IMR-90 (cell line): Measurements from ENCODE around the gene ACOT7. TPM values are rescaled to one million over a fixed set of nuclear protein-coding genes. Genes with fewer than 3 reads are reported as not detected.

Experiments used
- ATAC-seq: fragments of 200-7000 bp; cut with Tn5 transposase; 2 replicates; pipeline ENCODE4 v1.9.1; 2020; ENCODE audit warnings: low read depth, mild to moderate bottlenecking, moderate library complexity
- BruUV-seq: library from RNA; stranded (reverse); fragments of 400-500 nt; replicated peaks from 2 replicates; lab custom pipeline; 2021; lab: Mats Ljungman, UMichigan
- CTCF ChIA-PET: fragments of 300-600 bp; formaldehyde crosslinking; extraction: SDS; loops from one replicate; lab custom pipeline; 2021; ENCODE audit warnings: antibody characterized with exemption; lab: Yijun Ruan, JAX
- POLR2A ChIA-PET: fragments of 300-600 bp; sonication (Branson Sonifier 250); formaldehyde crosslinking; loops from one replicate; lab custom pipeline; 2022; ENCODE audit warnings: antibody characterized with exemption; ENCODE audit not compliant: unreplicated experiment; lab: Charles Lee
- DNase-seq: peaks from one replicate; pipeline ENCODE4 v3.0.0; 2013
- H2AFZ ChIP-seq: replicated peaks from 2 replicates; pipeline ENCODE3; 2013; ENCODE audit warnings: low read length, mild to moderate bottlenecking; ENCODE audit not compliant: poor library complexity
- H2AK5ac ChIP-seq: 2 replicates; pipeline ENCODE4 v1.6.1; 2013; ENCODE audit warnings: low read depth, low read length, inconsistent platforms
- H2AK9ac ChIP-seq: replicated peaks from 2 replicates; pipeline ENCODE3; 2013; ENCODE audit warnings: mild to moderate bottlenecking, low read depth, low read length, moderate library complexity; ENCODE audit not compliant: poor library complexity
- H2BK120ac ChIP-seq: 2 replicates; pipeline ENCODE4 v1.6.1; 2013; ENCODE audit warnings: low read depth, low read length, inconsistent platforms
- H2BK15ac ChIP-seq: 3 replicates; pipeline ENCODE4 v1.6.1; 2013; ENCODE audit warnings: low read depth, low read length, inconsistent platforms
- H2BK20ac ChIP-seq: 2 replicates; pipeline ENCODE4 v1.6.1; 2013; ENCODE audit warnings: low read depth, mild to moderate bottlenecking, inconsistent platforms, low read length, moderate library complexity
- H2BK5ac ChIP-seq: 2 replicates; pipeline ENCODE4 v1.6.1; 2013; ENCODE audit warnings: mild to moderate bottlenecking, low read depth, low read length, inconsistent platforms; ENCODE audit not compliant: poor library complexity, severe bottlenecking
- H3K14ac ChIP-seq: replicated peaks from 2 replicates; pipeline ENCODE4 v1.6.1; 2013; ENCODE audit warnings: low read depth, low read length, inconsistent platforms
- H3K18ac ChIP-seq: 2 replicates; pipeline ENCODE4 v1.6.1; 2013; ENCODE audit warnings: low read depth, low read length, control low read depth
- H3K23ac ChIP-seq: 2 replicates; pipeline ENCODE4 v1.6.1; 2013; ENCODE audit warnings: low read depth, low read length, inconsistent platforms
- H3K27ac ChIP-seq: 2 replicates; pipeline ENCODE4 v1.5.1; 2013; ENCODE audit warnings: mild to moderate bottlenecking, control low read depth, low read length; ENCODE audit not compliant: insufficient read depth
- H3K27me3 ChIP-seq: 2 replicates; pipeline ENCODE4 v1.6.1; 2013; ENCODE audit warnings: low read length; ENCODE audit not compliant: control insufficient read depth, insufficient read depth
- H3K36me3 ChIP-seq: 2 replicates; pipeline ENCODE4 v1.6.1; 2013; ENCODE audit warnings: low read length, mixed read lengths; ENCODE audit not compliant: control insufficient read depth, insufficient read depth
- H3K4ac ChIP-seq: 2 replicates; pipeline ENCODE4 v1.6.1; 2013; ENCODE audit warnings: low read depth, low read length, inconsistent platforms
- H3K4me1 ChIP-seq: 2 replicates; pipeline ENCODE4 v1.6.1; 2013; ENCODE audit warnings: low read length, mixed read lengths; ENCODE audit not compliant: control insufficient read depth, insufficient read depth
- H3K4me2 ChIP-seq: 2 replicates; pipeline ENCODE4 v1.6.1; 2013; ENCODE audit warnings: low read depth, mild to moderate bottlenecking, control low read depth, low read length, moderate library complexity
- H3K4me3 ChIP-seq: 2 replicates; pipeline ENCODE4 v1.5.1; 2013; ENCODE audit warnings: low read depth, mild to moderate bottlenecking, control low read depth, low read length, moderate library complexity; ENCODE audit not compliant: insufficient read depth
- H3K56ac ChIP-seq: 2 replicates; pipeline ENCODE4 v1.6.1; 2013; ENCODE audit warnings: low read length, inconsistent platforms; ENCODE audit not compliant: insufficient read depth; ENCODE audit errors: extremely low read depth
- H3K79me1 ChIP-seq, 2 experiments: 2 replicates each; pipeline ENCODE4 v1.6.1; 2013; ENCODE audit warnings: low read length in 2 of 2, inconsistent platforms in 1 of 2, low read depth in 1 of 2
- H3K9ac ChIP-seq: 2 replicates; pipeline ENCODE4 v1.6.1; 2013; ENCODE audit warnings: low read depth, low read length, control low read depth
- H3K9me1 ChIP-seq: 2 replicates; pipeline ENCODE4 v1.6.1; 2013; ENCODE audit warnings: low read length, inconsistent platforms; ENCODE audit not compliant: insufficient read depth
- H3K9me3 ChIP-seq: 2 replicates; pipeline ENCODE4 v1.6.1; 2013; ENCODE audit warnings: low read length; ENCODE audit not compliant: control insufficient read depth, insufficient read depth
- H4K20me1 ChIP-seq: 2 replicates; pipeline ENCODE4 v1.6.1; 2013; ENCODE audit warnings: low read length, inconsistent platforms; ENCODE audit not compliant: insufficient read depth
- H4K5ac ChIP-seq: 2 replicates; pipeline ENCODE4 v1.6.1; 2013; ENCODE audit warnings: mild to moderate bottlenecking, low read depth, low read length, control low read depth
- H4K8ac ChIP-seq, 2 experiments: 2 replicates each; pipeline ENCODE4 v1.6.1; 2013; ENCODE audit warnings: low read depth in 2 of 2, low read length in 2 of 2, control low read depth in 1 of 2, inconsistent platforms in 1 of 2
- H4K91ac ChIP-seq: 2 replicates; pipeline ENCODE4 v1.6.1; 2013; ENCODE audit warnings: low read depth, low read length, inconsistent platforms; ENCODE audit not compliant: insufficient read depth
- BHLHE40 ChIP-seq: fragments of 150-350 bp; IDR thresholded peaks from 2 replicates; pipeline ENCODE4 v1.6.1; 2016; ENCODE audit warnings: mild to moderate bottlenecking, low read depth, low read length
- FOS ChIP-seq: fragments of 150-350 bp; IDR thresholded peaks from 2 replicates; pipeline ENCODE4 v1.6.1; 2016; ENCODE audit warnings: low read depth, low read length
- MAFK ChIP-seq: IDR thresholded peaks from 2 replicates; pipeline ENCODE4 v1.6.1; 2012; ENCODE audit warnings: low read depth, low read length, improper control_type of control experiment
- MAZ ChIP-seq: IDR thresholded peaks from 2 replicates; pipeline ENCODE4 v1.6.1; 2012; ENCODE audit warnings: low read depth, mild to moderate bottlenecking, low read length, improper control_type of control experiment, moderate library complexity, borderline replicate concordance
- MXI1 ChIP-seq: IDR thresholded peaks from 2 replicates; pipeline ENCODE4 v1.6.1; 2012; ENCODE audit warnings: low read depth, mild to moderate bottlenecking, low read length, moderate library complexity, borderline replicate concordance
- POLR2A ChIP-seq: IDR thresholded peaks from 2 replicates; pipeline ENCODE4 v1.6.1; 2012; ENCODE audit warnings: mild to moderate bottlenecking, low read depth, low read length
- RAD21 ChIP-seq: IDR thresholded peaks from 2 replicates; pipeline ENCODE4 v1.6.1; 2012; ENCODE audit warnings: low read length, improper control_type of control experiment
- RCOR1 ChIP-seq: IDR thresholded peaks from 2 replicates; pipeline ENCODE4 v1.6.1; 2012; ENCODE audit warnings: mild to moderate bottlenecking, low read length, improper control_type of control experiment; ENCODE audit not compliant: insufficient replicate concordance
- WGBS, 2 experiments: methylation state at CpG; one replicate each; pipeline versions ENCODE4 v1.1.5 to v1.1.7; 2013; ENCODE audit warnings: missing lambda C conversion rate in 2 of 2; ENCODE audit not compliant: insufficient read length in 1 of 2; ENCODE audit errors: extremely low coverage in 2 of 2; 5-methylcytosine and 5-hydroxymethylcytosine counted together
- dilution Hi-C: fragments of 300-500 bp; cut with HindIII; formaldehyde crosslinking; loops from one replicate; pipeline ENCODE4 v1.14.3; 2018; ENCODE audit warnings: low sequenced_read_pairs; ENCODE audit not compliant: unreplicated experiment
- in situ Hi-C: fragments of 300-500 bp; cut with MboI; formaldehyde crosslinking; loops from 3 replicates; pipeline ENCODE4 v1.14.3; 2019; ENCODE audit warnings: low sequenced_read_pairs, inconsistent platforms, mixed read lengths
- intact Hi-C: fragments of 100-400 bp; cut with micrococcal nuclease; formaldehyde crosslinking; loops from 2 replicates; pipeline ENCODE4 v1.10.0; 2022
- polyA plus RNA-seq, 3 experiments: library from polyadenylated mRNA; depleted of rRNA; stranded (reverse); fragments of >200 nt; gene quantifications; 2 replicates each; pipeline ENCODE4 v1.2.3, GENCODE V29; 2012; ENCODE audit warnings: low replicate concordance in 1 of 3
- total RNA-seq: library from RNA; depleted of rRNA; stranded (reverse); fragments of >200 nt; gene quantifications from 2 replicates; pipeline ENCODE4 v1.2.3, GENCODE V29; 2012
- TF ChIP-seq, protein P1 (sequence below): fragments of 150-350 bp; IDR thresholded peaks from 2 replicates; pipeline ENCODE4 v1.6.1; 2016; ENCODE audit warnings: low read depth, mild to moderate bottlenecking, low read length, moderate library complexity, borderline replicate concordance

Gene ACOT7
- total and polyA plus RNA-seq, 2 of the 4 experiments (the other 2 are of a cell fraction): 51.6 to 242 TPM

DNA sequence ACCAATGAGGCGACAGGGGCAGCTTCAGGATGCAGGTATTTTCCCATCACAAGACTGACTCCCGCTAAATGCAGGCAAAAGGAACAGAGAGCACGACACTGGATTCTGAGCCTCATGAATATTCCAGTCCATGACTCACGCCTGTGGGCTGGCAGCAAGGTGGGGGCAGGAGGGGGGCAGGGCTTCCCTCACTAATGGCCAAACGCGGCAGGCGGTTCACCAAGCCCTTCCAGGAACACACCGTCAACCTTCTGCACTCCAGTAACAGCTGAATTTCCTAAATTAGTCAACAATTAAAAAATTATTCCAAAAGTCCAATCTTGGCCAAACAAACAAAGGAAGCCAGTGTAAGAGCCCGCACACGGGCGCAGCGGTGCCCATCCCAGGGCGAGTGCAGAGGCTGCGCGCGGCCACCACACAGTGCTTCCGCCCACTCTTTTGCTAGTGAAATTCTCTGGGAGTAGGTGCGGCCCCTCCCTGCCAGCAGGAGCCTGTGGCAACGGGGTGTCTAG lies 120.1 kb downstream of the ACOT7 start:
- Histone ChIP-seq H3K18ac (no peak overlapping the region), H3K4me2 (no peak overlapping the region), H4K8ac (no peak overlapping the region), H3K27me3 (no peaks in the 10 kb centered on the region), H3K9ac (no peak overlapping the region), H2AK5ac (0 out of 2 replicates have a peak overlapping the region, but pooled peaks have one; percentile 10), H3K79me1 (peaks cover 0 to 29% of the 10 kb centered on the region in 2 experiments; a peak in 2 of 4 replicates), H3K9me1 (peaks cover 12% of the 10 kb centered on the region; the same call in 1 of the 2 replicates), H3K27ac (no peak overlapping the region), H4K5ac (no peak overlapping the region), H2BK5ac (no peak overlapping the region), H3K56ac (no peak overlapping the region), H2AK9ac (peak overlapping the region; percentile 63), H3K9me3 (no peaks in the 10 kb centered on the region), H2BK15ac (no peak overlapping the region), H2BK20ac (0 out of 2 replicates have a peak overlapping the region, but pooled peaks have one; percentile 37), H2BK120ac (no peak overlapping the region), H4K91ac (no peak overlapping the region), H3K23ac (no peak overlapping the region), H2AFZ (peak overlapping the region; percentile 16), H3K4me1 (peaks cover 25% of the 10 kb centered on the region), H3K36me3 (no peaks in the 10 kb centered on the region), H3K4ac (peak overlapping the region; percentile 8; the same call in 1 of the 2 replicates), H4K20me1 (no peaks in the 10 kb centered on the region; the same call in 1 of the 2 replicates), H3K4me3 (no peak overlapping the region), H3K14ac (no peak overlapping the region)
- dilution Hi-C loops (no loop called here), in situ Hi-C loops (no loop called here), intact Hi-C loops (no loop called here)
- DNase-seq (peak; percentile 74), ATAC-seq (peak; percentile 51)
- TF ChIP-seq MAZ (peak; percentile 96), FOS (peak; percentile 63), RCOR1 (peak; percentile 52), MXI1 (no peak), POLR2A (no peak), RAD21 (no peak), BHLHE40 (no peak), MAFK (no peak)
- TF ChIP-seq, protein P1, sequence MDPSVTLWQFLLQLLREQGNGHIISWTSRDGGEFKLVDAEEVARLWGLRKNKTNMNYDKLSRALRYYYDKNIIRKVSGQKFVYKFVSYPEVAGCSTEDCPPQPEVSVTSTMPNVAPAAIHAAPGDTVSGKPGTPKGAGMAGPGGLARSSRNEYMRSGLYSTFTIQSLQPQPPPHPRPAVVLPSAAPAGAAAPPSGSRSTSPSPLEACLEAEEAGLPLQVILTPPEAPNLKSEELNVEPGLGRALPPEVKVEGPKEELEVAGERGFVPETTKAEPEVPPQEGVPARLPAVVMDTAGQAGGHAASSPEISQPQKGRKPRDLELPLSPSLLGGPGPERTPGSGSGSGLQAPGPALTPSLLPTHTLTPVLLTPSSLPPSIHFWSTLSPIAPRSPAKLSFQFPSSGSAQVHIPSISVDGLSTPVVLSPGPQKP: no peak
- ChIA-PET POLR2A (no interaction called here), CTCF (no interaction called here)
- no TSS peak for BruUV-seq
- no CpG with 5 or more reads among the region's 19 CpGs for WGBS, 2 experiments
